Transverse colon (tissue), 4 donors: Measurements from ENCODE around the gene GMEB1. TPM values are rescaled to one million over a fixed set of nuclear protein-coding genes. Genes with fewer than 3 reads are reported as not detected.
"Not testable (repeated sequence)": the region's sequence is repeated elsewhere in the genome, so short reads cannot be mapped to it uniquely, and the experiment has no call there.

ENCODE experiments used
- DNase-seq: peaks from one replicate; pipeline ENCODE4 v3.0.0-alpha.2; 2019
- H3K27ac ChIP-seq, 4 donors: fragments of 200-600 bp; sonication (generic); 2 replicates each; pipeline ENCODE4 v1.5.1; 2016 to 2018; ENCODE audit warnings: inconsistent platforms in 4 of 4
- H3K27me3 ChIP-seq: fragments of 200-600 bp; sonication (generic); 2 replicates; pipeline ENCODE4 v1.5.1; 2017; ENCODE audit warnings: inconsistent platforms
- H3K36me3 ChIP-seq, 4 donors: fragments of 200-600 bp; sonication (generic); 2 replicates each; pipeline ENCODE4 v1.5.1; 2017 to 2019; ENCODE audit warnings: inconsistent platforms in 4 of 4
- H3K4me1 ChIP-seq, 4 donors: fragments of 200-600 bp; sonication (generic); 2 replicates each; pipeline ENCODE4 v1.5.1; 2017 to 2020; ENCODE audit warnings: inconsistent platforms in 4 of 4
- H3K4me3 ChIP-seq, 4 donors: fragments of 200-600 bp; sonication (generic); 1 replicate in 1 of 4; 2 replicates in 3 of 4; pipeline versions ENCODE4 v1.5.1 to v1.6.1; 2017 to 2019; ENCODE audit warnings: inconsistent platforms in 4 of 4
- H3K9me3 ChIP-seq, 2 donors: fragments of 200-600 bp; sonication (generic); 2 replicates each; pipeline ENCODE4 v1.5.1; 2017 to 2019; ENCODE audit warnings: inconsistent platforms in 2 of 2
- CTCF ChIP-seq, 5 experiments: fragments of 200-600 bp in 3 of 5; fragments of 450-650 bp in 2 of 5; sonication (generic) in 3 of 5; IDR thresholded peaks; 1 replicate in 2 of 5; 2 replicates in 3 of 5; pipeline ENCODE4 v1.5.1; 2016 to 2017; ENCODE audit warnings: antibody characterized with exemption in 5 of 5, inconsistent platforms in 3 of 5, mild to moderate bottlenecking in 2 of 5, moderate library complexity in 1 of 5
- EP300 ChIP-seq: sonication (generic); formaldehyde crosslinking; IDR thresholded peaks from one replicate; pipeline ENCODE4 v1.6.1; 2017; ENCODE audit warnings: antibody characterized with exemption, low read depth
- POLR2A ChIP-seq: fragments of 450-650 bp; IDR thresholded peaks from one replicate; pipeline ENCODE4 v1.6.1; 2016; ENCODE audit warnings: antibody characterized with exemption, mild to moderate bottlenecking, moderate library complexity
- POLR2AphosphoS5 ChIP-seq, 3 donors: sonication (generic); formaldehyde crosslinking; IDR thresholded peaks; one replicate each; pipeline ENCODE4 v1.6.1; 2016; ENCODE audit warnings: antibody characterized with exemption in 3 of 3
- WGBS, 2 donors: methylation state at CpG; one replicate each; pipeline ENCODE4 v1.1.5; 2018; ENCODE audit warnings: low coverage in 1 of 2; 5-methylcytosine and 5-hydroxymethylcytosine counted together
- in situ Hi-C, 4 donors: fragments of 200-750 bp; cut with MboI; loops; one replicate each; pipeline versions ENCODE4 v1.15.0 to v1.15.1; 2017; ENCODE audit warnings: low sequenced_read_pairs in 3 of 4, low pct_ligation_motif_present in 1 of 4, low pct_unique_long_range_greater_than_20kb in 1 of 4
- intact Hi-C: fragments of 100-400 bp; cut with DNase I; formaldehyde crosslinking; loops from one replicate; pipeline ENCODE4 v1.15.1; 2023; ENCODE audit warnings: low total_unique reads
- total RNA-seq, 4 donors: library from RNA; depleted of rRNA; stranded (reverse); fragments of >200 nt; gene quantifications; one replicate each; pipeline ENCODE4 v1.1.0, GENCODE V29; 2016

Gene GMEB1
- total RNA-seq, 4 donors from 2014 or later = 4.4 to 10.4 (median 7.2) TPM

- Histone ChIP-seq H3K36me3 (no peaks in the 10 kb centered on the region), H3K27me3 (no peaks in the 10 kb centered on the region), H3K4me3 (no peak overlapping the region), H3K9me3 (no peaks in the 10 kb centered on the region), H3K4me1 (peaks cover 11 to 19% (median 19%) of the 10 kb centered on the region in 4 donors), H3K27ac (no peak overlapping the region)
- intact Hi-C loops (no loop called here), in situ Hi-C loops (no loop called here)
- TF ChIP-seq EP300 (no peak), CTCF (IDR thresholded peaks at IDR 0.05) (no peak), POLR2A (no peak), POLR2AphosphoS5 (IDR thresholded peaks at IDR 0.05) (no peak)
- 90 to 99% methylated on average over 2 to 12 of the region's 12 CpGs for WGBS, 2 donors
- no peak for DNase-seq
Measured at GRCh38 chr1:28666806-28667205, 1.8 kb upstream of the GMEB1 start.

- Histone ChIP-seq H3K36me3 (no peaks in the 10 kb centered on the region), H3K9me3 (no peaks in the 10 kb centered on the region), H3K27me3 (no peaks in the 10 kb centered on the region), H3K27ac (peak overlapping the region; percentile 99 to 100 (median 100)), H3K4me3 (peak overlapping the region; percentile 92 to 100 (median 100)), H3K4me1 (peaks cover 11 to 19% (median 19%) of the 10 kb centered on the region in 4 donors)
- TF ChIP-seq POLR2A (peak; percentile 16), POLR2AphosphoS5 (IDR thresholded peaks at IDR 0.05) (no peak)
- peak; percentile 38 for DNase-seq
- intact Hi-C loops = no loop called here
- WGBS, 2 donors = 0% methylated on average over 44 of the region's 63 CpGs; no CpG with 5 or more reads in 1 of the 2 donors
- in situ Hi-C loops = no loop called here
Measured at GRCh38 chr1:28668956-28669723, 556 bp downstream of the GMEB1 start.

DNA sequence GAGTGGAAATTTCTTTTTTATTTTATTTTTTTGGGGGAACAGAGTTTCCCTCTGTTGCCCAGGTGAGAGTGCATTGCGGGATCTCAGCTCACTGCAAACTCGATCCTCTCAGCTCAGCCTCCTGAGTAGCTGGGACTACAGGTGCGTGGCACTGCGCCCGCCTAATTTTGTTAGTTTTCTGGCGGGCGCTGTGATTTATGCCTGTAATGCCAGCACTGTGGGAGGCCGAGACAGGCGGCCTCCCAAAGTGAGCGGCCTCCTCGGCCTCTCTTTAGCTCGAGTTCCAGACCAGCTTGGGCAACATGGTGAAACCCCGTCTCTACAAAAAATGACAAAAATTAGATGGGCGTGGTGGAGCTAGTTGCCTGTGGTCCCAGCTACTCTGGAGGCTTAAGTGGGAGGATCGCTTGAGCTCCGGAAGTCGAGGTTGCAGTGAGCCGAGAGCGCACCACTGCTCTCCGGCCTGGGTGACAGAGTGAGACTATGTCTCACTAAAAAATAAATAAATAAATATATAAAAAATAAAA is 2.7 kb downstream of the GMEB1 start:
- 95% methylated on average over 20 of the region's 20 CpGs; no CpG with 5 or more reads in 1 of the 2 donors for WGBS, 2 donors
- in situ Hi-C loops = no loop called here
- intact Hi-C loops = no loop called here

GRCh38 chr1:28672971-28673370 is 4.4 kb downstream of the GMEB1 start:
- H3K4me3 ChIP-seq, H3K27me3 ChIP-seq, in situ Hi-C loops, H3K36me3 ChIP-seq, H3K27ac ChIP-seq, intact Hi-C loops, H3K9me3 ChIP-seq, DNase-seq: not testable (repeated sequence)
- peaks cover 5 to 14% (median 13%) of the 10 kb centered on the region in 4 donors for H3K4me1 ChIP-seq
- WGBS, 2 donors = 94% methylated on average over 15 of the region's 15 CpGs; no CpG with 5 or more reads in 1 of the 2 donors

More for the DNA sequence above, 2.7 kb downstream of the GMEB1 start:
- DNase-seq = no peak
- Histone ChIP-seq H3K9me3 (no peaks in the 10 kb centered on the region), H3K27ac (no peak overlapping the region), H3K36me3 (no peaks in the 10 kb centered on the region), H3K27me3 (no peaks in the 10 kb centered on the region), H3K4me3 (no peak overlapping the region), H3K4me1 (peaks cover 11 to 19% (median 19%) of the 10 kb centered on the region in 4 donors)
- no peak for TF ChIP-seq POLR2AphosphoS5 (IDR thresholded peaks at IDR 0.05)

DNA sequence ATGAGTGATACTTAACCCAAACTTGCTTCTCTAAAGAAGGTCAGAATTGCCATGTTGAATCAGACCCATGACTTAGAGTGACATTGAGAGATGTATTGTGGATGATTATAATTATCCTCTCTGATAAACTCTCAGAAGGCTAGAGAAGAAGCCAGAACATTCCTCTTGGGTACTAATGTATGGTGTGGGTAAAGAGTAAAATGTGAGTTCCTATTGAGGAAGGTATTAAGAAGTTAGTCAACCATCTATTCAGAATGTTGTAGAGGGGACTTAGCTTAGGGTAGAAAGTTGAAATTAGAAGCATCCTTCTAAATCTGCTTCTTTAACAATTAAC is 7.3 kb downstream of the GMEB1 start:
- in situ Hi-C loops = no loop called here
- no peaks in the 10 kb centered on the region for H3K27me3 ChIP-seq
- no peaks in the 10 kb centered on the region for H3K36me3 ChIP-seq
- no peak for TF ChIP-seq POLR2A
- TF ChIP-seq EP300 = no peak
- TF ChIP-seq POLR2AphosphoS5 (IDR thresholded peaks at IDR 0.05) = no peak
- TF ChIP-seq CTCF (IDR thresholded peaks at IDR 0.05) = no peak
- DNase-seq = no peak
- intact Hi-C loops = no loop called here
- H3K4me1 ChIP-seq = no peaks in the 10 kb centered on the region
- H3K9me3 ChIP-seq = no peaks in the 10 kb centered on the region
- H3K27ac ChIP-seq = no peak overlapping the region
- no peak overlapping the region for H3K4me3 ChIP-seq
